ENCODE results near the gene KCNJ6.

The KCNJ6 gene

DNA sequence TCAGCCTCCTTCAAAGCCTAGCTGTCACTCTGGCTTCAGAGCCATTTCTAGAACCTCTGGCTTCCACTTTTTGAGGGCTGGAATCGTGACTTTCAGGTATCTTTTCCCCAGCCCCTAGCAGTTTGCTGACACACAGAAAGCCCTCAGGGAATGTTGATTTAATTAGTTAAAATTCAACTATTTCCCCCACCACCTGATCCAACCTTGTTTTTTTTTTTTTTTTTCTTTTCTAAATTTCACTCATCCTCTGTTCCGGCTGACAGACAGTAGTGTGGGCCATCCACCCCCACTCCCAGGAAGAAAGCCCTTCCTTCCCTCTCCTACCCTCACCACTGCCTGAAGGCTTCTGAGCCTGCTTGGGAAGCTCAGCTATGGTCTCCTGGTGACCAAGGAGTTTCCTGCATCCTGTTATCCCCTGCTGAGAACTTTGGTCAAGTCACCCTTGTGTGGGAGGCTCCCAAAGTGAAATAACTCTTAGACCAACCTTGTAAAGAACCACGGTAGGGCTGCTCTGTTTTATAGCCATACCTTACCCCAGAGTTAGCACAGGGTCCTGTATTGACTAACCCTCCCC is 29.4 kb downstream of the KCNJ6 start:
- no peak for DNase-seq
- TF ChIP-seq POLR2A (IDR thresholded peaks at IDR 0.05; ENCODE audit: low read length) (no peak), GATA1 (IDR thresholded peaks at IDR 0.05; ENCODE audit: low read depth, low read length) (no peak)

DNA sequence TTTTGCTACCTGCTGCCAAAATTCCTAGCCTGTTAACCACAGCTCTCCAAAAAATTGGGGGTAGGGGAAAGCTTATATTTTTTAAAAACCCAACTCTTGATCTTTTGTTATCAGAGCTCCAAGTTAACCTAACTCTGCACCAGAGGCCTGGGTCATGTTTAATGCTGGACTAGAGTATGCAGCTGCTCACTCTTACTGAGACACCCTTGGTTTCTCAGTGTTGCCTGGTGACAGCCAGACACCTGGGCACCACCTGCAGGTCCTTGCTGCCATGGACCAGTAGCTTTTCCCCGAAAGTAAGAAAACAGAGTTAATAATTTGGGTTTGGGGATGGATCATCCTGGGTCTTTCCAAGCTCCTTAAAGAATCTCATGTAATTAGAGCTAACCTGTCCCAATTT is 30.1 kb downstream of the KCNJ6 start:
- no peak for DNase-seq
- TF ChIP-seq GATA1 (IDR thresholded peaks at IDR 0.05; ENCODE audit: low read depth, low read length) = no peak
- no peak for TF ChIP-seq POLR2A (IDR thresholded peaks at IDR 0.05; ENCODE audit: low read length)

DNA sequence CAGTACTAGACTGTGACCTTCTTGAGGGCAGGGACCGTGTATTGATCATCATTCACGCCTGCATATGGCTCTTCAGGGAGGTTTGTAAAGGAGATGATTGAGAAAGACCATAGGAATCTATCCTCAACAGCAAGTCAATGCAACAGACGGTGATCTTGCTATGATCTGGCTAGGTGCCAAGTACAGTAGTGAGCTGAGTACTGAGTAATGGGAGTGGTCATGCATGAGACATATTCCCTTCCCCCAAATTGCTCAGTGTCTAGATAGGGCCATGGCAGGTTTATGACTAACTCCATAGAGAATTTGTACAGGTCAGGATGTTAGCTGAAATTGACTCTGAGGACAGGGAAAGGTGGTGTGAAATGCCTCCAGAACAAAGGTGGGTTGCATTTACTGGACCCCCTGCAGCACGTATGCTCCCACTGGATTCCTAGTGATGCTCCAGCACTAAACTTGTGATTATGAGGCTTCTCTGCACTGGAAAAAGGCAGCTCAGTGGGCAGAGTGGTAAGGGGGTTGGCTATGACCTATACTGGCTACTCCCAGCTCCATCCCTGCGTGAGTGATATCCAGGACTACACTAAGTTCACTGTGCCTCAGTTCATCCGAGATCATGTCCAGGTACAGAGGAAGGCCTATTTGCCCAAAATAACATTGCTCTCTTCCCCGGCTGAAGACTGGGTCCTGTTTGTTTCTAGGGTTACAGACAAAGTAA is 37.2 kb downstream of the KCNJ6 start:
- TF ChIP-seq POLR2A (IDR thresholded peaks at IDR 0.05; ENCODE audit: low read length) = no peak
- no peak for TF ChIP-seq GATA1 (IDR thresholded peaks at IDR 0.05; ENCODE audit: low read depth, low read length)
- DNase-seq = peak in 1 of 2 experiments; percentile 14

DNA sequence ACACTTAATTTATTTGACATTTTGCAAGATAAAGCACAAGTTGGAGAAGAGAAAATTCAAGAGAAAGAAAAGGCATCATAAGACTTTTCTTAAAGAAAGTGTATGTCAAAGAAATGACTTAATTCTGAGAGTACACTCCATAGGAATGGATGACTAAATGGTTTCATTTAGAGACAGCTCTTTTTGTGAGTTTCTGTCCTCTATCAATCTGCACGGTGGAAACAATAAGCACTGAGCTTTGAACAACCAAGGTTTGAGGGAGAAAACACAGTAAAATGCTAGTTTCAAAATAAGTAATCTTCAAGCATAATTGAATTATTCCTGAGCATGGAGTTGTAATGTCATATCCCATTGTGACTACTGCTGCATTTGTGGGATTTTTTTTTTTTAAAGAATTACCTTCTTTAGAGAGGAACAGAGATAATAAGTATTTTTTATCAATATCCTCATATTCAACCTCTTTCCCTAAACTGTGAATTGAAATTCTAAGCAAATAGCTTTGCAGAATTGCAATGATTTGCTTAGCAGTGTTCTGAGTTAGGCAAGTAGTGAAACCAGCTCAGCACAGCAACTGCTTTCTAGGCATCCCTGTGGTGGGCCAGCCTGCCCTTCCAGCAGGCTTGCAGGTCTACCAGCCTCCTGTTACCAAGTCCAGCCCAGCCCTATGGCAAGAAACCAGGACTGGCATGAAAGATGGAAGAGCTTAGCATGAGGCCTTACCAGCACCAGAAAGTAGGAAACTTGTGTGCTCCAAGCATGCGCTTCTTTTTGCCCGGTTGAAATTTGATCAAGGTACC is 38.2 kb downstream of the KCNJ6 start:
- DNase-seq = no peak
- no peak for TF ChIP-seq POLR2A (IDR thresholded peaks at IDR 0.05; ENCODE audit: low read length)

DNA sequence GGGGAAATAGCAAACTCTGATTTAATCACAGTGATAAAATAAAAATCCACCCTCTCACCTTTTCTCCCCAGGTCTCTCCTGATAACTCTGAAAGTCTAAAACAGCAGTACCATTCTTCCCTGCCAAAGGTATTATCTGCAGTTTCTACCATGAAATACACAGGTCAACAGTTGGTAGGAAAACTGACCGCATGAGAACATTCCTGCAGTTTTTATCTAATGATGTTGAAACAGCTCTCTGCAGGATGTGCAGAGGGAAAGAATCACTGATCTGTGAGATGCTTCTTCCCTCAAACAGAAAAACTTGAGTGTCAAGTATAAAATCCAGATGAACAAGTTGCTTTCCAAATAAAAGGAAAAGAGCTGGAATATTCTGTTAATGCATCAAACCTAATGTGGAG is 39.1 kb downstream of the KCNJ6 start:
- DNase-seq = no peak
- TF ChIP-seq GATA1 (IDR thresholded peaks at IDR 0.05; ENCODE audit: low read depth, low read length) (no peak), POLR2A (IDR thresholded peaks at IDR 0.05; ENCODE audit: low read length) (no peak)

DNA sequence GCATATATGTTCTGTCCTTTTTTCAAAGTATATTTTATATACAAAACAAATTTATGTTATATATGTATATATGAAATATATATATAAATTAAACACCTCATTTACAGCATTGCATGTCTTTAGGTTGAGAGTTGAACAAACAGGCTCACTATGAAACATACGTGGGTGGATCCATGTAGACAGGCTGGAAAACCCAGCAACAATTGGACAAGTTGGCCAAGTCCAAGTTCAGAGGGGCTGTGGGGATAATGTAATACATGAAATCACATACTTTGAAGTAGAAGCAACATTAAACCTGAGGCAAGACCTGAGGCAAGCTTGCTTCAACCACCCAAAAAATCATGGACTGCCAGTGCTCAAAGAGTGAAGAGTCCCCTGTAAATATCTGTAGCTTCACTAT is 39.7 kb downstream of the KCNJ6 start:
- TF ChIP-seq POLR2A (IDR thresholded peaks at IDR 0.05; ENCODE audit: low read length) (no peak), GATA1 (IDR thresholded peaks at IDR 0.05; ENCODE audit: low read depth, low read length) (no peak)
- no peak for DNase-seq

DNA sequence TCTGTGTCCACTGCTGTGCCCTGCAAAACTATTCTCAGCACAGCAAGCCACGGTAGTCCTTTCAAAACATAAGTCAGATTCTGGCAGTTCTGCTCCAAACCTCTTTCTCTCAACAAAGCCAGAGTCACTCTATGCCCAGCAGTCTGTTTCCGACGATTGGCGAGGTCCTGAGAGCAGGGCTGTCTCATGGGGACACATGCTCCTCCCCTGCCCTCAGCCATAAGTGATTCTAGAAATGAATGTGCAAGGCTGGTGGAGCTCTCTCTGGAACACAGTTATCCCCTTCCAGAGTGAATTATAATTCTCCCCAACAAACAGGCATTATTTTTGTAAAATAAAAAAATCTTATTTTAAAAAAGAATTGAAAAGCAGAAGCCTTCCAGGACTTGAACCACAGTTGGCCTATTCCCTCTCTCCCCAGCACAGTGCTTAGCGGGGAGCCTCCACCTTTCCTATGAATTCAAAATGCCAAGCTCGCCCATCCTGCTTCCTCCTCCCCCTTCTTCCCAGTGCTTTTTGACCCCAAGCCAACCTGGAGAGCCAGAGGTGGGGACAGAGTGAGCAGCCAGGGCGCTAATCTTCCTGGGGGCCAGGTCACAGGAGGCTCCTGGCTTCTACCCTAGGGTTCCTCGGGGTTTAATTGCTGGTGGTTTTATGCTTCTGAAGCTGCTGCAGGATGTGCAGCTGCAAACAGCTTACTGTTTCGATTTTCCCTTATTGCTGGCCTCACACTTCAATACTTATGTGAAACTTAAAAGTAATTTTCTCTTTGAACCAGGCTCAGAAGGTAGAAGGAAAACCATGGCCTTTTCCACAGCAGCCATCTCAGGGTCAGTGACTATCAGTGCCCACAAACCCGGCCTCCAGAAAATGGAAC is 41.1 kb downstream of the KCNJ6 start:
- DNase-seq = no peak
- no peak for TF ChIP-seq GATA1 (IDR thresholded peaks at IDR 0.05; ENCODE audit: low read depth, low read length)
- TF ChIP-seq POLR2A (IDR thresholded peaks at IDR 0.05; ENCODE audit: low read length) = no peak

DNA sequence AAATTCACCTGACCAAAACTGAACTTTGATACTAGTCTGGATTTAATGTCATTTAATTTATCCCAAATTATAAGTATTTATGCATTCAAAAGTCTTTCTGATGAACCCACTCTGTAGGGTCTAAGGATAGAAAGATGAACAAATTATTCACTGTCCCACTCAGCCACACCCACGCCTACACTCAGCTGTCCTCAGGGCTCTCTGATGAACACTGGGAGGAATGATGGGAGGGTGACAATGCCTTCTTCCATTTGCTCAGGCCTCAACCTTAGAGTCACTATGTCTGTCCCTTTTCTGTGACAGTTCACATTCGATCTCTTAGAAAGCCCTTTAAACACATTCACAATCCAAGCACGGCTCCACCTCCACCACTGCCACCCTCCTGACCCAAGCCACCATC is 41.8 kb downstream of the KCNJ6 start:
- no peak for DNase-seq
- no peak for TF ChIP-seq GATA1 (IDR thresholded peaks at IDR 0.05; ENCODE audit: low read depth, low read length)
- no peak for TF ChIP-seq POLR2A (IDR thresholded peaks at IDR 0.05; ENCODE audit: low read length)

DNA sequence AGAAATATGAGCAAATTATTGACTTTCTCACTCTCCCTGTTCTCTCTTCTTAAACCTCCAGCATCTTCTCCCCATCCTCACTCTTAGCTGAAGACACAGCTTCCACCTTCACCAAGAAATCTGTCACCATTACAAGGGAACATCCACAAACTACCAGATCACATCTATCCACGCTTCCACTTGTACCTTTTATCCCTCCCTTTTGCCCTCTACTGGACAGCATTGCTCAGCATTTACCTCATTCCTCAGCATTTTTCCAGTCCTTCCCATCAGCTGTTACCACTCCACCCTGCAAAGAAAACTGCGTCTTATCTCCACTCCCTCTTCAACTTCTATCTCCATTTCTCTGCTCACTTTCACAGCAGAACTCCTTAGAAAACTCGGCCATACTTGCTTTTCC is 42.6 kb downstream of the KCNJ6 start:
- DNase-seq = no peak
- no peak for TF ChIP-seq POLR2A (IDR thresholded peaks at IDR 0.05; ENCODE audit: low read length)
- no peak for TF ChIP-seq GATA1 (IDR thresholded peaks at IDR 0.05; ENCODE audit: low read depth, low read length)

DNA sequence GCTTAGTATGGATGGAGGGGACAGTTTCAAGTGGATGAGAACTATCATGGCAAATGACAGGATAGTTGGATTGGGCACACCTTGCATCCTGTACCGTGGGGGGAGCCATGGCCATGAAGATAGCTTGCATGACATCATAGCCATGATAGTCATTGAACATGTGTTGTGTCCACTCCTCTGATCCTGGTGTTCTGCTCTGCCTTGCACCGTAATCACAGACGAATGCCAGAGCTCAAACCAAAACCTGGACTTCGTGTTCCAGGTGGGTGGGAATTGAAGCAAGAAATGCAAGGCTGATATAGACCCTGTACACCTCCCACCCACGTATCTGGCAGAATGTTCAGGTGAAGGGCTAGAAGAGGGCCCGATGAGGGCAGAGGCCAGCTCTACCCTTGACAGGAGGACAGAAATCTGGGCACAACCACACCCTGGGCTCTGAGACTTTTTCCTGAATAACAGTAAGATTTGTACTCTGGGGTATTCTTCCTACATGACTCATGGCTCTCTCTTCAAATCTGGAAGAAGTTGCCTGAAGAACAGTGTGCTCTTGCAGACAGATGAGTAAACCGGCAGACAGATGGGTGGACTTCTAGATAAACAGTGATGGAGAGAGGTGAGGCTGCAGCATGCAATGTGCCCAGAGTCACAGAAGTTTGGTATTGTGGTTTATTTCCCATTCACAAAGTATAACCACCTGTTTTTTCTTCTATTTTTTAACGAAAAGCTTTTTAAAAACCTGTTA is 45.0 kb downstream of the KCNJ6 start:
- TF ChIP-seq GATA1 (IDR thresholded peaks at IDR 0.05; ENCODE audit: low read depth, low read length) = no peak
- no peak for DNase-seq

DNA sequence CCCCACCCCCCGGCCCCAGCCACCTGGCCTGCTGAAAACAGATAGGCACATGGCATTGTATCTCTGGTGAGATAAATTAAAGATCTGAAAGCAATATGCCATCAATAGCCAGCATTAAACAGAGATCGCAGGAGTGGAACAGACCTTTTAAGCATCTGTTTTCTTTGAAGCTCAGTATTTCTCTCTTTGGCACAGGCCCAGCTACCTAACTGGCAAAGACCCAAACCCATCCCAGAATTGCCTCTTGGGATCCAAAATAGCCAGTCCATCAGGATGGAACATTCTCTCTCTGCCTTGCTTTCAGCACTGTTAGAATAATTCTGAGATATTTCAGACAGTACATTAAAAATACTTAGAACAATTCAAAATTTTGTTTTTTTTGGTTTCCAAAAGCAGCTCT is 46.0 kb downstream of the KCNJ6 start:
- DNase-seq = no peak
- no peak for TF ChIP-seq GATA1 (IDR thresholded peaks at IDR 0.05; ENCODE audit: low read depth, low read length)

DNA sequence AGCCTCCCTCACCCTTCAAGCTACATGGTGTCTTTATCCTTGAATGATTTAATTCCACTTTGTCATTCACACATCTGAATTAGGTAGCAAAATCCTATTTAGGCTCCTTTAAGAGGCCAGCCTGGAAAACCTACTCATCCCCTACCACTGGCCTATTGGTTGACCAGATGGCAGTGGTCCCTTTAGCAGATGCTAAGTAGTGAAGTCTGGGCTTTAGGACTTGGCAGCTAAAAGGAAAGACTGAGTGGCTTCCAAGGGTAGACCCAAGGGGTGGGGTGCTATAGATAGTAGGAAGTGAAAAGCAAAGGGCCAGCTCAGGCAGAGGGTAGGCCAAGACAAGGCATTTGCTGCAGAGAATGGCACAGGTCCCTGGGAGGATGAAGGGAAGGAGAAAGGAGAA is 46.6 kb downstream of the KCNJ6 start:
- TF ChIP-seq POLR2A (IDR thresholded peaks at IDR 0.05; ENCODE audit: low read length) (no peak), GATA1 (IDR thresholded peaks at IDR 0.05; ENCODE audit: low read depth, low read length) (no peak)
- no peak for DNase-seq

Measured in erythroblast (primary cell).